GM12892 (cell line): ENCODE data around the gene C4B.

Experiments
- POLR2A ChIP-seq: IDR thresholded peaks from 2 replicates; pipeline ENCODE4 v1.6.1; 2011; ENCODE audit warnings: low read depth, low read length, control low read depth
- POLR2AphosphoS5 ChIP-seq: IDR thresholded peaks from 2 replicates; pipeline ENCODE4 v1.6.1; 2011; ENCODE audit warnings: low read depth, low read length, control low read depth

- TF ChIP-seq POLR2A = no peak
- TF ChIP-seq POLR2AphosphoS5 = no peak
These were observed 55.4 kb downstream of the C4B start for GRCh38 chr6:32069878-32070515.
